Measurements from ENCODE around the gene MTG2. TPM values are rescaled to one million over a fixed set of nuclear protein-coding genes. Genes with fewer than 3 reads are reported as not detected.

The MTG2 gene
- total RNA-seq, 1 experiment from 2014 or later: 27.9 TPM

DNA sequence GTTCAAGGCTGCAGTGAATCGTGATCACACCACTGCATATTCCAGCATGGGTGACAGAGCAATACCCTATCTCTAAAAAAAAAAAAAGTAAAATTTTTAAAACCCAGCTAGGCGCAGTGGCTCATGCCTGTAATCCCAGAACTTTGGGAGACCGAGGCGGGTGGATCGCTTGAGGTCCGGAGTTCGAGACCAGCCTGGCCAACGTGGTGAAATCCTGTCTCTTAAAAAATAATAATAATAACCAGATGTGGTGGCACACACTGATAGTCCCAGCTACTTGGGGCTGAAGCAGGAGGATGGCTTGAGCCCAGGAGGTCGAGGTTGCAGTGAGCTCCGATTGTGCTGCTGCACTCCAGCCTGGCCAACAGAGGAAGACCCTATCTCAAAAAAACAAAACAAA, 13.5 kb downstream of the MTG2 start (continued):
- TF ChIP-seq, protein P1, sequence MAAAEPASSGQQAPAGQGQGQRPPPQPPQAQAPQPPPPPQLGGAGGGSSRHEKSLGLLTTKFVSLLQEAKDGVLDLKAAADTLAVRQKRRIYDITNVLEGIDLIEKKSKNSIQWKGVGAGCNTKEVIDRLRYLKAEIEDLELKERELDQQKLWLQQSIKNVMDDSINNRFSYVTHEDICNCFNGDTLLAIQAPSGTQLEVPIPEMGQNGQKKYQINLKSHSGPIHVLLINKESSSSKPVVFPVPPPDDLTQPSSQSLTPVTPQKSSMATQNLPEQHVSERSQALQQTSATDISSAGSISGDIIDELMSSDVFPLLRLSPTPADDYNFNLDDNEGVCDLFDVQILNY (CRISPR knock-in tag; IDR thresholded peaks at IDR 0.05): no peak
- TF ChIP-seq, protein P2, sequence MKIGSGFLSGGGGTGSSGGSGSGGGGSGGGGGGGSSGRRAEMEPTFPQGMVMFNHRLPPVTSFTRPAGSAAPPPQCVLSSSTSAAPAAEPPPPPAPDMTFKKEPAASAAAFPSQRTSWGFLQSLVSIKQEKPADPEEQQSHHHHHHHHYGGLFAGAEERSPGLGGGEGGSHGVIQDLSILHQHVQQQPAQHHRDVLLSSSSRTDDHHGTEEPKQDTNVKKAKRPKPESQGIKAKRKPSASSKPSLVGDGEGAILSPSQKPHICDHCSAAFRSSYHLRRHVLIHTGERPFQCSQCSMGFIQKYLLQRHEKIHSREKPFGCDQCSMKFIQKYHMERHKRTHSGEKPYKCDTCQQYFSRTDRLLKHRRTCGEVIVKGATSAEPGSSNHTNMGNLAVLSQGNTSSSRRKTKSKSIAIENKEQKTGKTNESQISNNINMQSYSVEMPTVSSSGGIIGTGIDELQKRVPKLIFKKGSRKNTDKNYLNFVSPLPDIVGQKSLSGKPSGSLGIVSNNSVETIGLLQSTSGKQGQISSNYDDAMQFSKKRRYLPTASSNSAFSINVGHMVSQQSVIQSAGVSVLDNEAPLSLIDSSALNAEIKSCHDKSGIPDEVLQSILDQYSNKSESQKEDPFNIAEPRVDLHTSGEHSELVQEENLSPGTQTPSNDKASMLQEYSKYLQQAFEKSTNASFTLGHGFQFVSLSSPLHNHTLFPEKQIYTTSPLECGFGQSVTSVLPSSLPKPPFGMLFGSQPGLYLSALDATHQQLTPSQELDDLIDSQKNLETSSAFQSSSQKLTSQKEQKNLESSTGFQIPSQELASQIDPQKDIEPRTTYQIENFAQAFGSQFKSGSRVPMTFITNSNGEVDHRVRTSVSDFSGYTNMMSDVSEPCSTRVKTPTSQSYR (CRISPR knock-in tag; IDR thresholded peaks at IDR 0.05): no peak
- no peak for TF ChIP-seq CBFB (CRISPR knock-in tag; IDR thresholded peaks at IDR 0.05; ENCODE audit: low read depth)
- TF ChIP-seq, protein P3, sequence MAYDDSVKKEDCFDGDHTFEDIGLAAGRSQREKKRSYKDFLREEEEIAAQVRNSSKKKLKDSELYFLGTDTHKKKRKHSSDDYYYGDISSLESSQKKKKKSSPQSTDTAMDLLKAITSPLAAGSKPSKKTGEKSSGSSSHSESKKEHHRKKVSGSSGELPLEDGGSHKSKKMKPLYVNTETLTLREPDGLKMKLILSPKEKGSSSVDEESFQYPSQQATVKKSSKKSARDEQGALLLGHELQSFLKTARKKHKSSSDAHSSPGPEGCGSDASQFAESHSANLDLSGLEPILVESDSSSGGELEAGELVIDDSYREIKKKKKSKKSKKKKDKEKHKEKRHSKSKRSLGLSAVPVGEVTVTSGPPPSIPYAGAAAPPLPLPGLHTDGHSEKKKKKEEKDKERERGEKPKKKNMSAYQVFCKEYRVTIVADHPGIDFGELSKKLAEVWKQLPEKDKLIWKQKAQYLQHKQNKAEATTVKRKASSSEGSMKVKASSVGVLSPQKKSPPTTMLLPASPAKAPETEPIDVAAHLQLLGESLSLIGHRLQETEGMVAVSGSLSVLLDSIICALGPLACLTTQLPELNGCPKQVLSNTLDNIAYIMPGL (CRISPR knock-in tag; IDR thresholded peaks at IDR 0.05): no peak

- Mint-ChIP-seq H3K4me1 (no peaks in the 10 kb centered on the region), H3K9me3 (no peaks in the 10 kb centered on the region), H3K27ac (no peak overlapping the region), H3K27me3 (ENCODE audit: low read depth) (no peaks in the 10 kb centered on the region), H3K36me3 (peaks cover 36% of the 10 kb centered on the region), H3K4me3 (no peak overlapping the region)
- no peak for TF ChIP-seq PRDM15 (CRISPR knock-in tag; IDR thresholded peaks at IDR 0.05)
- TF ChIP-seq, protein P4, sequence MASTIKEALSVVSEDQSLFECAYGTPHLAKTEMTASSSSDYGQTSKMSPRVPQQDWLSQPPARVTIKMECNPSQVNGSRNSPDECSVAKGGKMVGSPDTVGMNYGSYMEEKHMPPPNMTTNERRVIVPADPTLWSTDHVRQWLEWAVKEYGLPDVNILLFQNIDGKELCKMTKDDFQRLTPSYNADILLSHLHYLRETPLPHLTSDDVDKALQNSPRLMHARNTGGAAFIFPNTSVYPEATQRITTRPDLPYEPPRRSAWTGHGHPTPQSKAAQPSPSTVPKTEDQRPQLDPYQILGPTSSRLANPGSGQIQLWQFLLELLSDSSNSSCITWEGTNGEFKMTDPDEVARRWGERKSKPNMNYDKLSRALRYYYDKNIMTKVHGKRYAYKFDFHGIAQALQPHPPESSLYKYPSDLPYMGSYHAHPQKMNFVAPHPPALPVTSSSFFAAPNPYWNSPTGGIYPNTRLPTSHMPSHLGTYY (CRISPR knock-in tag; IDR thresholded peaks at IDR 0.05): no peak
- no peak for TF ChIP-seq ZNF263 (CRISPR knock-in tag; IDR thresholded peaks at IDR 0.05; ENCODE audit: low read depth)
- TF ChIP-seq JUN (CRISPR knock-in tag; IDR thresholded peaks at IDR 0.05): no peak
- TF ChIP-seq GTF2I (CRISPR knock-in tag; conservative IDR thresholded peaks at IDR 0.05): no peak
- TF ChIP-seq TCF7 (CRISPR knock-in tag; IDR thresholded peaks at IDR 0.05; ENCODE audit: low read depth): no peak
- CTCF ChIA-PET: no interaction called here
- ATAC-seq (no peak), DNase-seq (ENCODE audit: low spot score) (no peak)
- POLR2A ChIA-PET: no interaction called here
These were observed 14.5 kb downstream of the MTG2 start for GRCh38 chr20:62197311-62197710.

GRCh38 chr20:62197801-62198200, 15.0 kb downstream of the MTG2 start:
- Mint-ChIP-seq H3K36me3 (peaks cover 38% of the 10 kb centered on the region), H3K9me3 (no peaks in the 10 kb centered on the region), H3K4me3 (no peak overlapping the region), H3K27me3 (ENCODE audit: low read depth) (no peaks in the 10 kb centered on the region), H3K4me1 (no peaks in the 10 kb centered on the region), H3K27ac (no peak overlapping the region)
- DNase-seq (ENCODE audit: low spot score) (no peak), ATAC-seq (no peak)
- ChIA-PET CTCF (no interaction called here), POLR2A (no interaction called here)
- TF ChIP-seq, protein P5, sequence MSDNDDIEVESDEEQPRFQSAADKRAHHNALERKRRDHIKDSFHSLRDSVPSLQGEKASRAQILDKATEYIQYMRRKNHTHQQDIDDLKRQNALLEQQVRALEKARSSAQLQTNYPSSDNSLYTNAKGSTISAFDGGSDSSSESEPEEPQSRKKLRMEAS (CRISPR knock-in tag; IDR thresholded peaks at IDR 0.05): no peak
- TF ChIP-seq, protein P6, sequence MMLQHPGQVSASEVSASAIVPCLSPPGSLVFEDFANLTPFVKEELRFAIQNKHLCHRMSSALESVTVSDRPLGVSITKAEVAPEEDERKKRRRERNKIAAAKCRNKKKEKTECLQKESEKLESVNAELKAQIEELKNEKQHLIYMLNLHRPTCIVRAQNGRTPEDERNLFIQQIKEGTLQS (CRISPR knock-in tag; conservative IDR thresholded peaks at IDR 0.05): no peak
- TF ChIP-seq SMAD3 (CRISPR knock-in tag; IDR thresholded peaks at IDR 0.05; ENCODE audit: borderline replicate concordance) (no peak), SMAD4 (CRISPR knock-in tag; IDR thresholded peaks at IDR 0.05) (no peak), ZNF232 (CRISPR knock-in tag; IDR thresholded peaks at IDR 0.05) (no peak), FOXP4 (CRISPR knock-in tag; IDR thresholded peaks at IDR 0.05) (no peak), ATF1 (CRISPR knock-in tag; IDR thresholded peaks at IDR 0.05) (no peak)
- TF ChIP-seq, protein P7, sequence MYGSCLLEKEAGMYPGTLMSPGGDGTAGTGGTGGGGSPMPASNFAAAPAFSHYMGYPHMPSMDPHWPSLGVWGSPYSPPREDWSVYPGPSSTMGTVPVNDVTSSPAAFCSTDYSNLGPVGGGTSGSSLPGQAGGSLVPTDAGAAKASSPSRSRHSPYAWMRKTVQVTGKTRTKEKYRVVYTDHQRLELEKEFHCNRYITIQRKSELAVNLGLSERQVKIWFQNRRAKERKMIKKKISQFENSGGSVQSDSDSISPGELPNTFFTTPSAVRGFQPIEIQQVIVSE (CRISPR knock-in tag; IDR thresholded peaks at IDR 0.05; ENCODE audit: borderline replicate concordance): no peak

Measured in WTC11 (cell line).